Measurements from ENCODE around the gene MCF2L. TPM values are rescaled to one million over a fixed set of nuclear protein-coding genes. Genes with fewer than 3 reads are reported as not detected.

The MCF2L gene
- total RNA-seq, 1 experiment from 2014 or later: not detected

GRCh38 chr13:113141601-113141970 is 172.6 kb downstream of the MCF2L start:
- Mint-ChIP-seq H3K27ac (ENCODE audit: low read depth, unreplicated experiment) (no peak overlapping the region), H3K4me3 (ENCODE audit: unreplicated experiment) (no peak overlapping the region), H3K36me3 (ENCODE audit: insufficient read depth, unreplicated experiment) (no peaks in the 10 kb centered on the region), H3K27me3 (ENCODE audit: insufficient read depth, unreplicated experiment) (peaks cover 28% of the 10 kb centered on the region), H3K4me1 (ENCODE audit: insufficient read depth, unreplicated experiment) (no peaks in the 10 kb centered on the region), H3K9me3 (ENCODE audit: unreplicated experiment) (no peaks in the 10 kb centered on the region)
- POLR2A ChIA-PET: no interaction called here
- CTCF ChIA-PET: no interaction called here
- DNase-seq (ENCODE audit: unreplicated experiment): no peak
- BruUV-seq (replicated peaks): no TSS peak
- TF ChIP-seq CTCF (IDR thresholded peaks at IDR 0.05; ENCODE audit: unreplicated experiment): no peak
- intact Hi-C loops (cut with micrococcal nuclease): no loop called here

- POLR2A ChIA-PET: interaction anchor here (0.6 kb wide), 1 partner anchor 941 kb away, joined by 3 read pairs; no protein-coding TSS in a partner anchor
- intact Hi-C loops (cut with micrococcal nuclease): no loop called here
- peaks cover 28% of the 10 kb centered on the region for H3K27me3 Mint-ChIP-seq (ENCODE audit: insufficient read depth, unreplicated experiment)
Observed at GRCh38 chr13:113142876-113143275, 173.9 kb downstream of the MCF2L start.

GRCh38 chr13:113143466-113144254 is 174.6 kb downstream of the MCF2L start:
- no peaks in the 10 kb centered on the region for H3K9me3 Mint-ChIP-seq (ENCODE audit: unreplicated experiment)
- H3K4me3 Mint-ChIP-seq (ENCODE audit: unreplicated experiment): no peak overlapping the region
- BruUV-seq (replicated peaks): no TSS peak
- H3K4me1 Mint-ChIP-seq (ENCODE audit: insufficient read depth, unreplicated experiment): no peaks in the 10 kb centered on the region
- peaks cover 26% of the 10 kb centered on the region for H3K27me3 Mint-ChIP-seq (ENCODE audit: insufficient read depth, unreplicated experiment)
- DNase-seq (ENCODE audit: unreplicated experiment): no peak
- ChIA-PET CTCF (interaction anchor here (0.8 kb wide), 1 partner anchor 419 kb away, joined by 8 read pairs; no protein-coding TSS in a partner anchor), POLR2A (interaction anchor here (0.6 kb wide), 1 partner anchor 942 kb away, joined by 3 read pairs; no protein-coding TSS in a partner anchor)
- peaks cover 5% of the 10 kb centered on the region for H3K36me3 Mint-ChIP-seq (ENCODE audit: insufficient read depth, unreplicated experiment)
- TF ChIP-seq CTCF (IDR thresholded peaks at IDR 0.05; ENCODE audit: unreplicated experiment): no peak
- H3K27ac Mint-ChIP-seq (ENCODE audit: low read depth, unreplicated experiment): no peak overlapping the region
- intact Hi-C loops (cut with micrococcal nuclease): no loop called here

More at GRCh38 chr13:113142876-113143275, 173.9 kb downstream of the MCF2L start:
- Mint-ChIP-seq H3K4me1 (ENCODE audit: insufficient read depth, unreplicated experiment) (no peaks in the 10 kb centered on the region), H3K36me3 (ENCODE audit: insufficient read depth, unreplicated experiment) (no peaks in the 10 kb centered on the region), H3K9me3 (ENCODE audit: unreplicated experiment) (no peaks in the 10 kb centered on the region), H3K4me3 (ENCODE audit: unreplicated experiment) (no peak overlapping the region), H3K27ac (ENCODE audit: low read depth, unreplicated experiment) (no peak overlapping the region)
- no peak for DNase-seq (ENCODE audit: unreplicated experiment)
- CTCF ChIA-PET: interaction anchor here (0.6 to 0.8 kb wide), 2 partner anchors 15 to 420 kb away, joined by 3 to 8 read pairs; no protein-coding TSS in a partner anchor
- no TSS peak for BruUV-seq (replicated peaks)
- TF ChIP-seq CTCF (IDR thresholded peaks at IDR 0.05; ENCODE audit: unreplicated experiment): no peak

GRCh38 chr13:113144255-113144629 is 175.2 kb downstream of the MCF2L start:
- Mint-ChIP-seq H3K27ac (ENCODE audit: low read depth, unreplicated experiment) (no peak overlapping the region), H3K36me3 (ENCODE audit: insufficient read depth, unreplicated experiment) (peaks cover 5% of the 10 kb centered on the region), H3K4me1 (ENCODE audit: insufficient read depth, unreplicated experiment) (no peaks in the 10 kb centered on the region), H3K9me3 (ENCODE audit: unreplicated experiment) (no peaks in the 10 kb centered on the region), H3K4me3 (ENCODE audit: unreplicated experiment) (no peak overlapping the region), H3K27me3 (ENCODE audit: insufficient read depth, unreplicated experiment) (peaks cover 26% of the 10 kb centered on the region)
- no peak for DNase-seq (ENCODE audit: unreplicated experiment)
- BruUV-seq (replicated peaks): no TSS peak
- TF ChIP-seq CTCF (IDR thresholded peaks at IDR 0.05; ENCODE audit: unreplicated experiment): no peak
- ChIA-PET POLR2A (no interaction called here), CTCF (no interaction called here)
- intact Hi-C loops (cut with micrococcal nuclease): no loop called here
